ENCODE measurements around the gene TMEM30B.

TMEM30B gene

GRCh38 chr14:61229981-61230380 is 51.2 kb downstream of the TMEM30B start:
- DNase-seq = no peak

GRCh38 chr14:61229475-61229888 is 51.7 kb downstream of the TMEM30B start:
- DNase-seq = peak; percentile 98

- DNase-seq = peak; percentile 68
Measured at GRCh38 chr14:61227884-61228591, 53.1 kb downstream of the TMEM30B start.

All from NCI-H2171 treated with DMSO at 0.1 percent for 48 hours (cell line).